A673 (cell line): Measurements from ENCODE around the gene MEIKIN. TPM values are rescaled to one million over a fixed set of nuclear protein-coding genes. Genes with fewer than 3 reads are reported as not detected.

ENCODE experiments used
- BruUV-seq: library from RNA; stranded (reverse); fragments of 400-500 nt; replicated peaks from 2 replicates; lab custom pipeline; 2021; lab: Mats Ljungman, UMichigan
- CTCF ChIA-PET: fragments of 300-600 bp; sonication (Branson Sonifier 250); formaldehyde crosslinking; loops from one replicate; lab custom pipeline; 2022; ENCODE audit warnings: antibody characterized with exemption; lab: Charles Lee
- POLR2A ChIA-PET: fragments of 300-600 bp; sonication (Branson Sonifier 250); formaldehyde crosslinking; loops from one replicate; lab custom pipeline; 2022; ENCODE audit warnings: antibody characterized with exemption; ENCODE audit not compliant: low non-redundant PET; lab: Charles Lee
- DNase-seq: peaks from one replicate; pipeline ENCODE4 v3.0.0-alpha.2; 2015; ENCODE audit warnings: low spot score
- H3K27ac ChIP-seq: fragments of 200-600 bp; sonication (generic); 2 replicates; pipeline ENCODE4 v1.5.1; 2016; ENCODE audit warnings: mixed run types, low read depth, mild to moderate bottlenecking, mixed read lengths, antibody characterized with exemption, low read length; ENCODE audit not compliant: poor library complexity, severe bottlenecking
- H3K27me3 ChIP-seq: fragments of 200-600 bp; sonication (generic); replicated peaks from 2 replicates; pipeline ENCODE4 v1.6.1; 2017; ENCODE audit warnings: mixed run types, low read depth, mild to moderate bottlenecking, mixed read lengths, antibody characterized with exemption, low read length; ENCODE audit not compliant: insufficient read depth, poor library complexity
- H3K36me3 ChIP-seq: fragments of 200-600 bp; sonication (generic); 2 replicates; pipeline ENCODE4 v1.6.1; 2016; ENCODE audit warnings: mixed run types, mild to moderate bottlenecking, mixed read lengths, antibody characterized with exemption, low read length; ENCODE audit not compliant: insufficient read depth, poor library complexity, severe bottlenecking
- H3K4me1 ChIP-seq: fragments of 200-600 bp; sonication (generic); 2 replicates; pipeline ENCODE4 v1.6.1; 2017; ENCODE audit warnings: mixed run types, mild to moderate bottlenecking, mixed read lengths, antibody characterized with exemption, low read length; ENCODE audit not compliant: insufficient read depth, poor library complexity, severe bottlenecking
- H3K4me3 ChIP-seq: fragments of 200-600 bp; sonication (generic); 2 replicates; pipeline ENCODE4 v1.5.1; 2016; ENCODE audit warnings: low read depth, mixed run types, mild to moderate bottlenecking, mixed read lengths, low read length; ENCODE audit not compliant: poor library complexity, severe bottlenecking
- H3K9me3 ChIP-seq: fragments of 200-600 bp; sonication (generic); 2 replicates; pipeline ENCODE4 v1.6.1; 2016; ENCODE audit warnings: mixed run types, low read depth, mild to moderate bottlenecking, mixed read lengths, antibody characterized with exemption, low read length; ENCODE audit not compliant: poor library complexity, severe bottlenecking
- CTCF ChIP-seq: fragments of 300-800, 200-600 bp; sonication (generic); conservative IDR thresholded peaks from 2 replicates; pipeline ENCODE4 v1.5.1; 2017; ENCODE audit warnings: low read depth, mild to moderate bottlenecking, antibody characterized with exemption, low read length, moderate library complexity, mixed read lengths
- EZH2 ChIP-seq: fragments of 200-600 bp; sonication (generic); IDR thresholded peaks from 2 replicates; pipeline ENCODE4 v1.6.1; 2017; ENCODE audit warnings: borderline replicate concordance, low read depth, mild to moderate bottlenecking, mixed read lengths, antibody characterized with exemption, low read length; ENCODE audit not compliant: poor library complexity, severe bottlenecking
- intact Hi-C: fragments of 100-400 bp; cut with micrococcal nuclease; formaldehyde crosslinking; loops from one replicate; pipeline ENCODE4 v1.10.0; 2022; ENCODE audit not compliant: unreplicated experiment
- total RNA-seq: library from RNA; stranded (reverse); gene quantifications from 2 replicates; pipeline ENCODE4 v1.2.3, GENCODE V29; 2021

MEIKIN gene
- total RNA-seq, 1 experiment from 2014 or later = not detected

GRCh38 chr5:131759704-131760103, 185.8 kb downstream of the MEIKIN start:
- no TSS peak for BruUV-seq
- Histone ChIP-seq H3K36me3 (no peaks in the 10 kb centered on the region), H3K9me3 (peaks cover 4% of the 10 kb centered on the region), H3K4me1 (peaks cover 4% of the 10 kb centered on the region), H3K27ac (no peak overlapping the region), H3K27me3 (no peaks in the 10 kb centered on the region), H3K4me3 (no peak overlapping the region)
- no peak for DNase-seq
- ChIA-PET POLR2A (no interaction called here), CTCF (no interaction called here)
- intact Hi-C loops = no loop called here
- TF ChIP-seq CTCF (no peak), EZH2 (no peak)

GRCh38 chr5:131758520-131758900, 187.0 kb downstream of the MEIKIN start:
- no peak overlapping the region for H3K27ac ChIP-seq
- H3K27me3 ChIP-seq = no peaks in the 10 kb centered on the region
- no peaks in the 10 kb centered on the region for H3K9me3 ChIP-seq
- H3K4me1 ChIP-seq = peaks cover 4% of the 10 kb centered on the region
- no TSS peak for BruUV-seq
- H3K36me3 ChIP-seq = no peaks in the 10 kb centered on the region
- intact Hi-C loops = no loop called here
- ChIA-PET POLR2A (no interaction called here), CTCF (no interaction called here)
- TF ChIP-seq CTCF (no peak), EZH2 (no peak)
- no peak for DNase-seq
- H3K4me3 ChIP-seq = no peak overlapping the region

- DNase-seq = no peak
- intact Hi-C loops = no loop called here
- Histone ChIP-seq H3K4me1 (peaks cover 4% of the 10 kb centered on the region), H3K27ac (no peak overlapping the region), H3K27me3 (no peaks in the 10 kb centered on the region), H3K4me3 (no peak overlapping the region), H3K36me3 (no peaks in the 10 kb centered on the region), H3K9me3 (no peaks in the 10 kb centered on the region)
- BruUV-seq = no TSS peak
- TF ChIP-seq EZH2 (no peak), CTCF (no peak)
- POLR2A ChIA-PET = no interaction called here
- CTCF ChIA-PET = no interaction called here
Measured at GRCh38 chr5:131757830-131758519, 187.5 kb downstream of the MEIKIN start.

Other genes starting within 250 kb of the MEIKIN start
- gene FNIP1, start 148.6 kb downstream of the MEIKIN start, total RNA-seq = 19.0 and 22.9 TPM in 2 replicates
- not detected in 2 replicates for gene ACSL6, start 66.0 kb upstream of the MEIKIN start, total RNA-seq
- not detected in 2 replicates for gene IL3, start 115.0 kb upstream of the MEIKIN start, total RNA-seq
- gene CSF2, start 128.1 kb upstream of the MEIKIN start, total RNA-seq = not detected in 2 replicates